Smooth muscle cell (in vitro differentiated cells): ENCODE results near the gene REXO5. TPM values are rescaled to one million over a fixed set of nuclear protein-coding genes. Genes with fewer than 3 reads are reported as not detected.
"Not testable (repeated sequence)": the region's sequence is repeated elsewhere in the genome, so short reads cannot be mapped to it uniquely, and the experiment has no call there.

ENCODE experiments used
- DNase-seq: peaks from one replicate; lab custom pipeline; 2025; ENCODE audit not compliant: unreplicated experiment; lab: John Stamatoyannopoulos, UW
- H2AFZ ChIP-seq: fragments of 200-600 bp; sonication (generic); 2 replicates; pipeline ENCODE4 v1.6.0; 2016; ENCODE audit warnings: antibody characterized with exemption, low read depth, mild to moderate bottlenecking
- H3F3A ChIP-seq: fragments of 200-600 bp; sonication (generic); 2 replicates; pipeline ENCODE4 v1.6.0; 2017; ENCODE audit warnings: antibody characterized with exemption, low read depth
- H3K27ac ChIP-seq: fragments of 200-600 bp; sonication (generic); 2 replicates; pipeline ENCODE4 v1.5.1; 2016; ENCODE audit warnings: low read depth, mild to moderate bottlenecking
- H3K27me3 ChIP-seq: fragments of 200-600 bp; sonication (generic); 2 replicates; pipeline ENCODE4 v1.6.1; 2016; ENCODE audit warnings: low read depth, mild to moderate bottlenecking
- H3K36me3 ChIP-seq: fragments of 200-600 bp; sonication (generic); 2 replicates; pipeline ENCODE4 v1.5.1; 2016; ENCODE audit warnings: low read depth
- H3K4me1 ChIP-seq: fragments of 200-600 bp; sonication (generic); 2 replicates; pipeline ENCODE4 v1.5.1; 2016; ENCODE audit warnings: low read depth
- H3K4me2 ChIP-seq: fragments of 200-600 bp; sonication (generic); 2 replicates; pipeline ENCODE4 v1.6.0; 2016; ENCODE audit warnings: mild to moderate bottlenecking
- H3K4me3 ChIP-seq: fragments of 200-600 bp; sonication (generic); 2 replicates; pipeline ENCODE4 v1.5.1; 2016; ENCODE audit warnings: mild to moderate bottlenecking
- H3K79me2 ChIP-seq: fragments of 200-600 bp; sonication (generic); 2 replicates; pipeline ENCODE4 v1.6.0; 2016; ENCODE audit warnings: low read depth, mild to moderate bottlenecking
- H3K9ac ChIP-seq: fragments of 200-600 bp; sonication (generic); 2 replicates; pipeline ENCODE4 v1.6.0; 2016; ENCODE audit warnings: low read depth
- H3K9me3 ChIP-seq: fragments of 200-600 bp; sonication (generic); replicated peaks from 2 replicates; pipeline ENCODE4 v1.5.1; 2016; ENCODE audit warnings: low read depth
- H4K20me1 ChIP-seq: fragments of 200-600 bp; sonication (generic); 2 replicates; pipeline ENCODE4 v1.6.0; 2016; ENCODE audit warnings: low read depth
- CTCF ChIP-seq: fragments of 200-600 bp; sonication (generic); IDR thresholded peaks from 2 replicates; pipeline ENCODE4 v1.5.1; 2017; ENCODE audit warnings: borderline replicate concordance, mild to moderate bottlenecking, antibody characterized with exemption; ENCODE audit not compliant: insufficient read depth, poor library complexity, severe bottlenecking
- WGBS: methylation state at CpG from one replicate; pipeline ENCODE4 v1.1.7; 2016; ENCODE audit warnings: low lambda C conversion rate; 5-methylcytosine and 5-hydroxymethylcytosine counted together
- polyA plus RNA-seq: library from polyadenylated mRNA; unstranded; fragments of >200 nt; fragmentation: Nextera tagmentation; extraction: Ambion mirVana; gene quantifications from 2 replicates; pipeline ENCODE4 v1.2.1, GENCODE V29; 2016
- total RNA-seq: library from RNA; depleted of rRNA; stranded (reverse); fragments of >200 nt; gene quantifications from 2 replicates; pipeline ENCODE4 v1.2.3, GENCODE V29; 2014

The REXO5 gene
- total and polyA plus RNA-seq, 2 experiments from 2014 or later: 1.9 to 3.2 TPM

GRCh38 chr16:20799599-20799998, 6.7 kb upstream of the REXO5 start:
- H3K4me2 ChIP-seq: no peak overlapping the region
- H3K9ac ChIP-seq: no peak overlapping the region
- H3K27ac ChIP-seq: no peak overlapping the region
- no peaks in the 10 kb centered on the region for H3K4me1 ChIP-seq
- DNase-seq: no peak
- no peak overlapping the region for H3K4me3 ChIP-seq
- H4K20me1 ChIP-seq: no peaks in the 10 kb centered on the region
- no peak overlapping the region for H2AFZ ChIP-seq
- H3F3A ChIP-seq: no peaks in the 10 kb centered on the region
- no peaks in the 10 kb centered on the region for H3K36me3 ChIP-seq
- WGBS: 78% methylated on average over 2 of the region's 2 CpGs
- H3K27me3 ChIP-seq: no peaks in the 10 kb centered on the region
- TF ChIP-seq CTCF: peak; percentile 51
- H3K79me2 ChIP-seq: no peaks in the 10 kb centered on the region
- H3K9me3 ChIP-seq: no peaks in the 10 kb centered on the region

GRCh38 chr16:20801278-20801677, 5.0 kb upstream of the REXO5 start:
- H2AFZ ChIP-seq: no peak overlapping the region

GRCh38 chr16:20803192-20803560, 3.2 kb upstream of the REXO5 start:
- Histone ChIP-seq H2AFZ (no peak overlapping the region), H3K36me3 (no peaks in the 10 kb centered on the region), H3K79me2 (no peaks in the 10 kb centered on the region), H3K4me3 (no peak overlapping the region), H3K4me2 (peak overlapping the region; percentile 14), H4K20me1 (no peaks in the 10 kb centered on the region), H3F3A (no peaks in the 10 kb centered on the region), H3K9me3 (no peaks in the 10 kb centered on the region), H3K4me1 (no peaks in the 10 kb centered on the region), H3K9ac (no peak overlapping the region), H3K27ac (peak overlapping the region; percentile 33), H3K27me3 (no peaks in the 10 kb centered on the region)
- TF ChIP-seq CTCF: no peak
- DNase-seq: no peak
- 74% methylated on average over 2 of the region's 2 CpGs for WGBS

More at GRCh38 chr16:20801278-20801677, 5.0 kb upstream of the REXO5 start:
- TF ChIP-seq CTCF: no peak
- H3K4me2 ChIP-seq: no peak overlapping the region
- no peak overlapping the region for H3K9ac ChIP-seq
- no peak for DNase-seq
- H3K4me1 ChIP-seq: no peaks in the 10 kb centered on the region
- no peaks in the 10 kb centered on the region for H4K20me1 ChIP-seq
- H3F3A ChIP-seq: no peaks in the 10 kb centered on the region
- H3K9me3 ChIP-seq: no peaks in the 10 kb centered on the region
- no peaks in the 10 kb centered on the region for H3K27me3 ChIP-seq
- no peak overlapping the region for H3K4me3 ChIP-seq
- no peak overlapping the region for H3K27ac ChIP-seq
- 91% methylated on average over 1 of the region's 1 CpG for WGBS
- H3K36me3 ChIP-seq: no peaks in the 10 kb centered on the region
- H3K79me2 ChIP-seq: no peaks in the 10 kb centered on the region

GRCh38 chr16:20803561-20804214, 2.6 kb upstream of the REXO5 start:
- Histone ChIP-seq H3F3A (no peaks in the 10 kb centered on the region), H3K36me3 (no peaks in the 10 kb centered on the region), H3K9me3 (no peaks in the 10 kb centered on the region), H3K27ac (peak overlapping the region; percentile 33), H3K4me2 (peak overlapping the region; percentile 14), H3K9ac (no peak overlapping the region), H3K4me3 (no peak overlapping the region), H3K79me2 (no peaks in the 10 kb centered on the region), H3K27me3 (no peaks in the 10 kb centered on the region), H2AFZ (no peak overlapping the region), H4K20me1 (no peaks in the 10 kb centered on the region), H3K4me1 (no peaks in the 10 kb centered on the region)
- WGBS: 81% methylated on average over 7 of the region's 7 CpGs
- no peak for TF ChIP-seq CTCF
- no peak for DNase-seq

DNA sequence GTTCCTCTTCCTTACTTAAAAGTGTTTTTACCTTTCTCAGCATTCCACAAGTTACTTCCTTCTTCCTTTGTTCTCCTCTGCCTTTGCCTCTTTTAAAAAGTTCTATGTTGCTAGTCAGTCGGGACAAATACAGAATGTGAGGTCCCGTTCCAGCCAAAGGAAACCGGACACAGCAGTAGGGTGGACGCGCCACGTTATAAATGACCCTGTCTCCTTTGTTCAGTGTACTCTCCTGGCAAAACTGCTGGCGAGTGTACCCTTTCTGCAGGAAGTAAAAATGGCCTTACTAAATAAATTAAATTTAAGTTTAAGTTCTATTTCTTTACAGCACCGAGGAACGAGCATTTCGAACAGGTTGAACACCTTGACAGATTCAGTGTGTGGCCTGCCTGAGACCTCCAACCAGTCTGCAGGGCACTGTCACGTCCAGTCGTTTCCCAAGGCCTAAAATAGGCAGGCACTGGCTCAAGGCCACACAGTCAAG, 601 bp upstream of the REXO5 start:
- H4K20me1 ChIP-seq, DNase-seq, H3K27me3 ChIP-seq, H3K79me2 ChIP-seq, H3K27ac ChIP-seq, H3K36me3 ChIP-seq, H3F3A ChIP-seq, H3K9me3 ChIP-seq, H3K4me1 ChIP-seq: not testable (repeated sequence)
- peak overlapping the region; percentile 91 for H3K4me2 ChIP-seq
- peak overlapping the region; percentile 83 for H2AFZ ChIP-seq
- H3K9ac ChIP-seq: peak overlapping the region; percentile 37
- WGBS: 28% methylated on average over 12 of the region's 12 CpGs
- peak overlapping the region; percentile 71 for H3K4me3 ChIP-seq
